ENCODE results near the gene KRTAP1-1.

DNA sequence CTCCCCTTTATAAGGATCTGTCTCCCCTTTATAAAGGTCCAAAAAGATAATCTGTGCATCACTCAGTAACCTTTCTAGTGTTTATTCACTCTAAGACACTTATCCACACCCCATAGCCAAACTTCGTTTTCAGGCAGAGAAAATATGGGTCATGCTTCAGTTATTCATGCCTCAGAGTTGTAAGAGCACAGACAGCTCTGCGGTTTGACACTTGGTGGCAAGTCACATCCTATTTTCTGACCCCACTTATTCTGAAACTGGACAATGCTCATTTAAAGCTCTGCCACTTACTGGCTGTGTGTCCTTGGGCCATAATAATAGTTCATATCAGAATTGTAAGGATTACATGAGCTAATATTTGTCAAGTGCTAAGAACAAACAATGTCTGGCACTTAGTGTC lies 7.9 kb upstream of the KRTAP1-1 start:
- no peak for TF ChIP-seq POLR2A (IDR thresholded peaks at IDR 0.05)
- no peak for TF ChIP-seq EP300 (IDR thresholded peaks at IDR 0.05; ENCODE audit: low read depth)
- TF ChIP-seq CTCF (IDR thresholded peaks at IDR 0.05) = no peak
- no peak for TF ChIP-seq POLR2AphosphoS5 (IDR thresholded peaks at IDR 0.05)
